GM19463 (cell line): Measurements from ENCODE around the gene BTBD19.
A peak's percentile ranks its signal among the peaks of the same experiment; 100 is the strongest.
"Not testable (repeated sequence)": the region's sequence is repeated elsewhere in the genome, so short reads cannot be mapped to it uniquely, and the experiment has no call there.

Experiments used
- ATAC-seq: cut with Tn5 transposase; IDR thresholded peaks from one replicate; pipeline ENCODE4 v1.9.1; 2021; ENCODE audit warnings: mild to moderate bottlenecking, moderate library complexity; ENCODE audit not compliant: unreplicated experiment

BTBD19 gene

DNA sequence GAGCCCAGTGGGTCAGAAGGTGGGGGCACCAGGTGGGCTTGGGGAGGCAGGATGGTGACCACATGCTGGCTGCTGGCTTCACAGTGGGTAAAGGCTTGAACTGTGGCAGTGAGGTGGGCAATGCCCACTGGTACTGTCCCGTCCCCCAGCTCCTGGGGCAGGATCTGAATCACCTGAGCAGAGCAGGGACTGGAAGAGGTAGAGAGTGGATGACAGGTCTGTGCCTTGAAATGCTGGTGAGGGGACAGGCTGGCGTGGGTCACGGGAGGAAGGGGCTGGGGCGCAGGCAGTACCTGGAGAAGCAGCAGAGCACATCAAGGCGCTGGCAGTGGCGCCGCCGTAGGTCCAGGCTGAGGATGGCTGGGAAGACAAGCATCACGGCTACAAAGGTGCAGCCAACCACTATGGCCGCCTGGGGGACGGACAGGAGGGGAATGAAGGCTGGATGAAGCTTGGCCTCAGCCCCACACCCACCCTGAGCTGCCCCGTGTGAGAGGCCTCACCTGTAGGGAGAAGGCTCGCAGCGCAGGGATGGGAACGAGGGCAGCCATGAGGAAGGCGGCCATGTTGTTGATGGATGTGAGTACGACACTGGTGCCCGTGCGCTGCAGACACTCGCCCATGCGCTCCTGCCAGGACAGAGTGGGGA lies 19.8 kb downstream of the BTBD19 start:
- no peak for ATAC-seq

DNA sequence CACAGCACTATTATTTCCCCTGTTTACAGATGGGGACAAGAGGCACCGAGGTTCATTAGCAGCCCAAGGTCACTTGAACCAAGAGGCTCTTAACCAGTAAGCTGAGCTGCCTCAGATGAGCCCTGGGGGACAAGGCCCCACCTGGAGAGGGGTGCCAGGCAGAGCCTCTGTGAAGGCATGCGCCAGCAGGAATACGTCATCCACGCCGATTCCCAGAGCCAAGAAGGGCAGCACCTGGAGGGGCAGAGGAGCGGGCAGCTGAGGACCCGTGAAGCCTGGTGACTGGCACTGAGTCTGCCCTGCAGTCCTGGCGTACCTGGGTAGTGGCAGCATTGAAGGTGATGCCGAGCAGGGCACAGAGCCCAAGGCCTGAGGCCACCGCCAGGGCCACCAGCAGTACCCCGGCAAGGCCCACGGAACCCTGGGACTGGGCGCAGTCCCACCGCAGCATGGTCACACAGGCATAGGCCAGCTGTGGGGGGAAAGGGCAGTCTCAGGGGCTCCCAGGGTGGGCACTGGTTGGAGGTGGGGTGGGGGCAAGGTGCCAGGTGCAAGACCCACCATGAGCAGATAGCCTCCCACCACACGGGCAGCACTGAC lies 20.6 kb downstream of the BTBD19 start:
- ATAC-seq, result no peak

DNA sequence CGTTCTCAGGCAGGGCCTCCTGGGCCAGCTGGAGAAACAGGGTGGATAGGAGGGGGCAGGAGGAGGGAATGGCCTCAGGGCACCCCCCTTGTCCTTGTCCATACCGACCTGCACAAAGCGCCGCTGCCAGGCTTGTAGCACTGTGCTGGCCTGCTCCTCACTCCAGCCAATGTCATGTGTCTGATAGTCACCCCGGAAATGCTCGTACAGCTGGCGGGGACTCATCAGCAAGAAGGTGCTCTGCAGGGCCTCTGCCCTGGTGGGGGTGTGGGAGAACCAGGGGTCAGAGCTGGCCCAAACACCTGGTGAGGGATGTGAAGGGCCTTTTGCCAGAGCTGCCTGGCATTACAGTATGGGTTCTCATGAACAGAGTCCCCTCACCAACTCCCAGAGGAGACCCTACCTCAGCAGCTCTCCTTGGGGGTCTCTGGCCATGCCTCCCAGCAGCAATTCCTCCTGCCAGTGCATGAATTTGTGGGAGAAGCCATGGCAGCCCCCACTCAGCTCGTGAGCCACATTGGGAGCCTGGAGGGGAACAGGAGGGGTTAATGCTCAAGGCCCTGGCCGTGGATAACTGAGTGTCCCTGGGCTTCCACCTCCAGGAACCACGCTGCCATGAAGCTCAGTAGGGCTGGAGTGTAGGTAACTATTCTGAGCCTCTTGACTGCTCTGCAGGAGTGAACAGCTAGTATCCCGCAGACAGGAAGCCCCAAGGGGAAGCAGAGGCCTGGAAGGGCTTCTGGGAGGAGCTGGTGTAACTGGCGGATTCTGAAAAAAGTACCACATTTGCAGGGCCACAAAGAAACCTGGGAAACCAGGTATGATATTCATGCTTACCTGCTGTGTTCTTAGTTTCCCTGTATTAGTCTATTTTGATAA lies 21.4 kb downstream of the BTBD19 start:
- no peak for ATAC-seq

DNA sequence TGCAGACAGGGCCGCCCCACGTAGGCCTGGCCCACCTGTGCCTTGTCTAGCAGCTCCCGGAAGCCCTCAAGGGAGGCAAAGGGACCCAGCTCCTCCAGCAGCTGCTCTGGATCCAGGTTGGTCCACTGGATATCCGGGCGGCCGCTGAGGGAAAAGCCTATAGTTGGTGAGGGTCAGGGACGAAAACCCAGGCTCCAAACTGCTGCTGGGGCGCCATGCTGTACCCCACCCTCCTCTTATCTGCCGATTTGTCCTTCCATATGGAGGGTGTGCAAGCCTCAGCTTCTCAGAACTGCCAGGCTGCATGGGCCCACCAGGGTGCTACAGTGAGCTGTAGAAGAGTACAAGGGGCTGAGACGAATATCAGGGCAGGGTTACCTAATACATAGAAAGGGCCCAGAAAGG lies 22.6 kb downstream of the BTBD19 start:
- no peak for ATAC-seq

DNA sequence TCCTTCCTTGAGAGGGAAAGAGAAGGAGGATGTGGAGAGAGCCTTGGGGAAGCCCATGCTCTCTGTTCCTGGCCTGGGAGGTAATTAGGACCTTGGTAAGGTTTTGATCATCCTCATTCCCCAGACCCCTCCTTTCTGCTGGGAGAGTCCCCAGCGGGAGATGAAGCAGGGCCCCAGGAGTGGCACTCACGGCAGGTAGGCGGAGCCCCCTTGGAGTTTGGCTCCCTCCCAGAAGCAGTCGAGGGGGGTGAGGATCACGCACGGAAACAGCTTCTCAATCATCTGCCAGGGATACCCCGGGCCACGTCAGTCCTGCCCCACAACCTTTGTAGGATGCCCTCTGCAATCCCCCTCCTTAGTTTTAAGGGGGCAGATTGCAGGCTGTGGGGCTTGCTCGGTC lies 23.2 kb downstream of the BTBD19 start:
- ATAC-seq, result no peak

DNA sequence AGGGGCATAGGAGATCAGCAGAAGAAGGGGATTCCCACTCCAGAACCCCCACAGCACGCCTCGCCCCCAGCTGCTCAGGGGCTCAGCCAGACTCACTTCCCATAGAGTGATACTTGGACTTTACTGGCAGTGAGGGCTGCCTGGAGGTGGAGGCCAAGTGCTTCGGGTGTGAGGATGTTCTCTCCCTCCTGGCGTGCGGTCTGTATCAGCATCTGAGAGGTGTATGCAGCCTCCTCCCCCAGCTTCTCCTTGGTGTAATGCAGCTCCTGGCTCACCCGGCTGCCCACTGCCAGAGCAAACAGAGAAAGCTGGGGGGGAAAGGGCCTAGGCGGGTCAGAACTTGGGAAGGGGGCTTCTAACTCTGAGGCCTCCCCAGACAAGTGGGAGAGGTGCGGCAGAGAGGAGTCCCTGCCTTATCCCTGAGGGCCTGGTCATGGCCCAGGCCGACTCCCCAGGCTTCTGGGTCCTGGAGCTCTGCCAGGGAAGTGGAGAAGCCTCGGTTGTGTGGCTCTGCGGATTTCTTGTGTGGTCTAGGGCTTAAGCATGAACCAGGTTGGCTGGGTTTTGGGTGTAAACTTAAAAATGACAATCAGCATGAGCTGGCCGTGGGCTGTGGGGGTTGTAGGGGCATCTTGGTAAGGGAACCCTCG lies 23.9 kb downstream of the BTBD19 start:
- ATAC-seq, result no peak

DNA sequence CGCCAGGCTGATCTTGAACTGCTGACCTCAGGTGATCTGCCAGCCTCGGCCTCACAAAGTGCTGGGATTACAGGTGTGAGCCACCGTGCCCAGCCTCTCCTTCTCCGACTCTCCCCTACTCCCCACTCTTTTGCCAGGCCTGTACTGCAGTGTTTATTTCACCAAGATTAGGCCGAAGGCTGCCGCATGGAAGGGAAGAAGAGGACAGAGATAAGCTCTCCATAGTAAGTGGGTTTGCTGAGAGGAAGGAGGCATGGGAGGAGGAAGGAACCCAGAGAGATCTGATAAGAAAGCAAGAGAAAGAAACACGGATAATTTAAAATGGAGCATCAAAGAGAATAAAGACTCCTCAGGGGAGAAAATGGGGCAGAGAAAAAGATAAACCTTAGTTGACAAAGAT lies 26.0 kb downstream of the BTBD19 start:
- no peak for ATAC-seq

DNA sequence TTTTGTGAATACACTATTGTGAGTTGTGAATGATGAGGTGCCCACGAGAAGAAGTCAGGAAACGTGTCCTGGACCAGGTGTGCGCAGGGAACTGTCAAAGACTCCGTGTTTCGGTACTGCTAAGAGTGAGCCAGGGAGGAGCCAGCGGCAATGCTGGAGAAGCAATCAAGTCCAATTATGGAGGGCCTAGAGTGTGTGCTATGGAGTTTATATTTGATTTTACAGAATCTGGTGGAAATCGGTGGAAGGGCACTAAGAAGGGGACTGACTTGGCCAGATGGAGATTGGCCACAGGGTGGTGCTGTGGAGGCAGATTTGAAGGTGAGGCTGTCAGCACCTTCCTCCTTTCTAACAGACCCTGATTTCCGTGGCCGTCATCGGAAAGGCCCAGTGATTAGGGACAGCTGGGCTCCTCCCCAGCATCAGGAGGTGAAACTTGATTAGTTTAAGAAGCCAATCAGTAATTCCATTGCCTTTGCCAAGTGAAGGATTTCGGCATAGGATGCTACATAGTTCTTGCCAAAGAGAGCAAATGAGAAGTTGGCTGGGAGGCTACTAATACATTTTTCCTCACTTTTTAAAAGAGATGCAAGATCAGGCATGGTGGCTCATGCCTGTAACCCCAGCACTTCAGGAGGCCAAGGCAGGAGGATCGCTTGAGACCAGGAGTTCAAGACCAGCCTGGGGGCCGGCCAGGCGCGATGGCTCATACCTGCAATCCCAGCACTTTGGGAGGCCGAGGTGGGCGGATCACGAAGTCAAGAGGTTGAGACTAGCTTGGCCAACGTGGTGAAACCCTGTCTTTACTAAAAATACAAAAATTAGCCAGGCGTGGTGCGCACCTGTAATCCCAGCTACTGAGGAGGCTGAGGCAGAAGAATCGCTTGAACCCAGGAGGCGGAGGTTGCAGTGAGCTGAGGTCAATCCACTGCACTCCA lies 27.7 kb downstream of the BTBD19 start:
- ATAC-seq, result peak; percentile 69

DNA sequence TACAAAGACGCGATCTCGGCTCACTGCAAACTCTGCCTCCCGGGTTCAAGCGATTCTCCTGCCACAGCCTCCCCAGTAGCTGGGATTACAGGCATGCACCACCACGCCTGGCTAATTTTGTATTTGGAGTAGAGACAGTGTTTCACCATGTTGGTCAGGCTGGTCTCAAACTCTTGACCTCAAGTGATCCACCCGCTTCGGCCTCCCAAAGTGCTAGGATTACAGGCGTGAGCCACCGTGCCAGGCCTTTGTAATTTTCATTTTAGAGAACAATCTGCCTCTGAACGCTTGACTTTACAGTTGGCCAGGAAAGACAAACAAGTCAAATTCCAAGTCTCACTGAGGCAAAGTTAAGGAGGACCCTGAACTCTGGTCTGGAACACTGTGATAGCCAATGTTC lies 30.0 kb downstream of the BTBD19 start:
- ATAC-seq, result not testable (repeated sequence)

DNA sequence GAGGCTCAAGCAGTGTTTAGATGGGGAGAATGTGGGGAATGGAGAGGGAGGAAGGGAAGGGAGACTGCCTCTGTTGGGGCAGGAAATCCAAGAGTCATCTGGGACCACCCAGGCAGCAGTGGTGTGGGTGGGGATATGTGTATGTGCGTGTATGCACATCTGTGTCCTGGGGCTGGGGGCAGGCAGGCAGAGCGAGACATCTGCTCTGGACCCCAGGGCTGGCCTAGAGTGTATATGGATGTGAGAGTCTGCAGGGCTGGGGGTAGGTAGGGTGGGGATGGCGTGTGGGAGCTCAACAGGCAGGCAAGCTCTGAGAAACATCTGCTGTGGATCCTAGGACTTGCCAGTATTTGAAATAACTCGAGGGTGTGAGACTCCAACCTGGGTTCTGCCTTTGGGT lies 31.3 kb downstream of the BTBD19 start:
- ATAC-seq, result no peak

DNA sequence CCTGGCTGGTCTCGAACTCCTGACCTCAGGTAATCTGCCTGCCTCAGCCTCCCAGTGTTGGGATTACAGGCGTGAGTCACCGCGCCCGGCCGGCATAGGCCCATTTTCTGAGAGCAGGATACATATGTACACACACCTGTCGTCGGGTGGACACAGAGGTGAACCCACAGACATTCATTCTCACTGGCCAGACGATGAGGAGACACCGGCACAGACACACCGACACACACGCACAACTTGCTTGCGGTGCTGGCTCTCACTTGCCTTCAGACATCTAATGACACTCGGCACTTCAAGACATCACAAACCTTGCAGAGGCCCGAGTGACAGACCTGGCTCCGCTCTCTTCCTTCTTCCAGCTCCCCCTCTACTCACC lies 34.2 kb downstream of the BTBD19 start:
- ATAC-seq, result no peak

DNA sequence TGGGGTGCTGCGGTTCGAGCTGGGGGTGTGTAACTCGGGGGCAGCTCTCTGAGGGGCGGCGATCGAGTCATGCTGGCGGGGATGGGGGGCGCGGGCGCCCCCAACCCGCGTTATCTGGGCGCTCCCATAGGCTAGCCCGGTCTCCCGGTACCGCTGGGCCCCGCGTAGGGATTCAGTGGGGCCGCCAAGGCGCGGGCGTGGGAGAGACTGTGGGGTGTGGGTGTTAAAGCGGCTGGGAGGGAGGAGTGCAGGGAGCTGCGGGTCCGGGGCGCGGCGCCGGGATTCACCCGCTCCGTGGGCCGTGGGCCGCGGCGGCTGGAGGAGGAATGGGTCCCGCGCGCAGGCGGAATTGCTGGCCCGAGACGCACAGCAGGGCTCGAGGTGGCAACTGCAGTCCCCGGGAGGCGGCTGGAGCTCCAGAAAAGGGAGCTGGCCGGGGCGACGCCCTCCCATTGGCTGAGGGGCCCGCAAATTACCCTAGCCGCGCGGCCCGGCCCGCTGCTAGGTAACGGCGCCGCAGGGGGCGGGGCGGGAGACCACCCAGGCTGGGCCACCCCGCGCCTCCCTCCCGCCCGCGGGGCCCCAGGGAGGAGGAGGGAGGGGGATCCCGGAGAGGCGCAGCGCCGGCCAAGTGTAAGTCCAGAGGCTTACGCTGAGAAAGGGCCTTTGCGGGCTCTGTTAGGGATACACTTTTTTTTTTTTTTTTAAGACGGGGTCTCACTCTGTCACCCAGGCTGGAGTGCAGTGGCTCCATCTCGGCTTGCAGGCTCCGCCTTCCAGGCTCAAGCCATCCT lies 34.7 kb downstream of the BTBD19 start, which contains the start of gene PTCH2:
PTCH2 (minus strand) TSS at position 392 of the 794 bp plus-strand sequence; CDS start at position 71, 321 bp downstream.
- peak; percentile 57 for ATAC-seq

DNA sequence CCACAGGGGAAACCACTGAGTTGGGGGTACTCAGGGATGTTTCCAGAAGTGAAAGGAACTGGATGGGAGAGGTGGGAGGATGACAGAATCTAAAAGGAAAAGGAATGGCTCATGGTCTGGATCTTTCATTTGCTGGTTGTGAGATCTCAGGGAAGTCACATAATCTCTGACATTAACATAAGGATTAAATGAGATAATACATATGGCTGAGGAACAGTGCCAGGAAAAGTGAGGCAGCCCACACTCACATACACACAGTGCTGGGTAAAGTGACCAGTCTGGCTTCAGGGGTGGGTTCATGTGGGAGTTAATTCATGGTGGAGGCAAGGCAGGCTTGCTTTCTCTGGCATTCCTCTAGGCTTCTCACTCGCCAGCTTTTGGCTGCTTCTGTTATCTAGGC lies 38.7 kb downstream of the BTBD19 start:
- ATAC-seq, result no peak

DNA sequence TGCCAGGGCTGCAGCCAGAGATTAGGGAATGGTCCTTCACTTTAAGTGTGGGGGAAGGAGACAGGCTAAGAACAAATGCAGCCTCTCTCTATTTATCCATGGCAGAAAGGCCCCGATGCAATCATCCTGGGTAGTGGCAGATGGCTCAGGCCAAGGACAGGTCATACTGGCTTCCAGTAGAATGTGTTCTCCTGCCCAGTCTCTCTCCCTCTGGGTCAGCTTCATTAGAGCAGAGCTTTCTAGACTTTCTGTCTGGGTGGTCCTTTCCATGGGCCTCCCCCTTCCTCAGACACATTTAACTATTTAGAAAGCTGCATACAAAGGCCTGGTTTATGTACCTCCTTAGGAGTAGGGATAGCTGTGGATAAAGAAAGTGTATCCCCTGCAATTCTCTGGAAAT lies 39.5 kb downstream of the BTBD19 start:
- ATAC-seq, result no peak

DNA sequence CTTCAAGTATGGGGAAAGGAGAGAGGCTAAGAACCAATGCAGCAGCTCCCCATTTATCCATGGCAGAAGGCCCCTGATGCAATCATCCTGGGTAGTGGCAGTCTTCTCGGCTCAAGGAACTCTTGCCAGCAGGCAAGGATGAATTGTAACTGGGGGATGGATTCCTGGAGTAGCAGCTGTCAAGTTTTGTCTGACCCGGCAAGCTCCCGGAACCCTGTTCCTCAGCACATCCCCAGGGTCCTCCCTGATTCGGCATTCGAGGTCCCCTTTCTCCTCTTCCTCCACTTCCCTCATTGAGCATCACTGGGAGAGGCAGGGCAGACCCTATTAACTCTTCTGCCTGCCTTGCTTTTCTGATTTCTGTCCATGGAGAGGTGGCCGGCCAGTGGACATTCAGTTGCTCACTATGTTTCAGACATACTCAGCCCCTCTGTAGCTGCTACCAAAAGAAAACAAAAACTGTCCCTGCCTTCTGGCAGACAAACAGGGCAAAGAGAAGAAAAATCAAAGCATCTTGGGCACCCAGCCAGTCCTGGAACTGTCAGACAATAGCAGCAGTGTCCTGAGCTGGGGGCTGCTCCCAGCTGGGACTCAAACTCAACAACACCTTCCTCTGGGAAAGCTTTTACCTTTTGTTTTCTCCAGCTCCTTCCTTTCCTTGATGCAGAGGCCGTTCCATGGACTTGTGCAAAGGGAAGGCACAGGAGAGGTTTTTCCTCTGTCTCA lies 40.3 kb downstream of the BTBD19 start:
- no peak for ATAC-seq

DNA sequence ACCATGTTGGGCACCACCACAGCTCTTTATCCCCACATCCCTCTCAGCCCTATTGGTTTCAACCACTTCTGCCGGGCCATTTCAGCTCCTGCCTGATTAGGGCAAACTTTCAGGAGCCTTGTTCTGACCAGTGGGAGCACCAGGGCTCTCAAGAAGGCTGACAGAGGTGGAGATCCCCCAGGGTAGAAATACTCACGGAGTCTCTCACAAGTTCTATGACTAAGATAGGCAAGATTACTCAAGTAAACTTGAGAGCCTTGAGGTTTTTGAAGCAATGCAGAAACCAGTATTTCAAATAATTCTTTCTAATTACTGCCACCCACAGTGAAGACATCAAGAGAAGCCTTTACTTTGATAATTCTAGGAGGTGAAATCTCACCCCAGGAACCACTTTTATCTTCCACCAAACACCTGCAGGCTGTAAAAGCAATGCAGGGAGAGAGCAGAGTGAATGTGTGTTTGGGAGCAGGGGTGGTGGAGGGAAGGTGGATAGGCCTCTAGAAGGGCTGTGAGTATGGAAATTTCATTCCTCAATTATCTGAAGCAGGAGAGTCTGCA lies 41.3 kb downstream of the BTBD19 start:
- no peak for ATAC-seq

DNA sequence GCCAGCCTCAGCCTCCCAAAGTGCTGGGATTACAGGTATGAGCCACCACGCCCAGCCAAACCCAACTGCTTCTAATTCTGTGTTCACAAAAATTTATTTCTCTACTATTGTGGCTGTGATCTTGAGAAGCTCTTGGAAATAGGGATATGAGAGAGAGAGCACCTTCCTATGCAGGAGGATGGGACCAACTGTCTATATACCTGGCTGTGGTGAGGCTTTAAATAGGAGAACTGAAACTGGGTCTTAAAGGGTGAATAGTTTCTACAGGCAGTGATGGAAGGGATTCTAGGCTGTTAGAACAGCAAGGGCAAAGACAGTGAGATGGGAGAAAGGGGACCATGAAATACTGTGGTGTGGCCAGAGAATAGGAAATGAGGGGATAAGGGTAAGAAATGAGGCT lies 43.0 kb downstream of the BTBD19 start:
- no peak for ATAC-seq

DNA sequence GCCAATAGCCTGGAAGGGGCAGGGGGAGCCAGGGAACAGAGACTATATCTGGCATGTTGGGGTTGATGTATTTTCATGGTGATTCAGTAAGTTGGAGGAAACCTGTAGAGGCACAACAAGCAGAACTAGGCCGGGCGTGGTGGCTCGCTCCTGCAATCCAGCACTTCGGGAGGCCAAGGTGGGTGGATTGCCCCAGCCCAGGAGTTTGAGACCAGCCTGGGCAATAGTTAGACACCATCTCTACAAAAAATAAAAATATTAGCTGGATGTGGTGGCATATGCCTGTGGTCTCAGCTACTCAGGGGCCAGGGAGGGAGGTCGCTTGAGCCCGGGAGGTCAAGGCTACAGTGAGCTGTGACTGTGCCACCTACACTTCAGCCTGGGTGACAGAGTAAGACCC lies 44.9 kb downstream of the BTBD19 start:
- no peak for ATAC-seq

DNA sequence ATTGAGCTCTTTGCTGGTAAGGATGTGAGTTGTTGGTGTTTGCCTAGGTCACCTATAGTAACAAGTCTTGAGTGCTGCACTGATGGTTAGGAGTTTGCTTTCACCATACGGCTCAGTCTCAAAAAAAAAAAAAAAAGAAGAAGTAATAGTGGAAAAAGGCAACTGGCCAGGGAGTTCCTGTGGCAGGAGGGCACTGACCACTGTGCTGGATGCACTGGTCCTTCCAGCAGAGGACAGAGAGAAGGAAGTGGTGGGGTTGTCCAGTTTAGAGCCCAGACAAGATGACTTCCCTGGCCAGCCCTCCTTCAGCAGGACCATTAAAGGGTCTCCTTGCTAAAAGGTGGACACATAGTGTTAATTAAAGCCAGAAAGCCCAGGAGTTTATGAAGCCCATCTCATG lies 46.6 kb downstream of the BTBD19 start:
- no peak for ATAC-seq
